Stimulated activated CD8-positive, alpha-beta memory T cell treated with anti-CD3 and anti-CD28 coated beads, Interleukin-4, amount 100 ng/mL, for 48 hours (primary cell): ENCODE measurements around the gene DSTYK.
"Not testable (repeated sequence)": the region's sequence is repeated elsewhere in the genome, so short reads cannot be mapped to it uniquely, and the experiment has no call there.

Source experiments
- DNase-seq: peaks from one replicate; pipeline ENCODE4 v3.0.0-alpha.2; 2020

The DSTYK gene

GRCh38 chr1:205240118-205240517 is 28.6 kb upstream of the DSTYK start:
- DNase-seq: peak; percentile 24

- DNase-seq: no peak
These were observed 27.6 kb upstream of the DSTYK start for GRCh38 chr1:205239078-205239477.

GRCh38 chr1:205237526-205238484 is 26.3 kb upstream of the DSTYK start:
- DNase-seq: peak; percentile 72

- no peak for DNase-seq
These were observed 25.5 kb upstream of the DSTYK start for GRCh38 chr1:205236951-205237475.

GRCh38 chr1:205236526-205236925 is 25.0 kb upstream of the DSTYK start:
- DNase-seq: no peak

- DNase-seq: no peak
These were observed 24.4 kb upstream of the DSTYK start for GRCh38 chr1:205235951-205236350.

GRCh38 chr1:205233986-205234385 is 22.5 kb upstream of the DSTYK start:
- DNase-seq: not testable (repeated sequence)

- no peak for DNase-seq
These were observed 21.5 kb upstream of the DSTYK start for GRCh38 chr1:205232945-205233397.

GRCh38 chr1:205232127-205232820 is 20.8 kb upstream of the DSTYK start:
- no peak for DNase-seq

GRCh38 chr1:205230982-205231381 is 19.5 kb upstream of the DSTYK start:
- DNase-seq: no peak

GRCh38 chr1:205229916-205230700 is 18.6 kb upstream of the DSTYK start:
- DNase-seq: no peak

GRCh38 chr1:205229399-205229871 is 17.9 kb upstream of the DSTYK start:
- peak; percentile 72 for DNase-seq

GRCh38 chr1:205228093-205228521 is 16.6 kb upstream of the DSTYK start:
- DNase-seq: no peak

- peak; percentile 90 for DNase-seq
These were observed 16.1 kb upstream of the DSTYK start, which contains the start of gene TMCC2 for GRCh38 chr1:205227584-205228013. Gene TMCC2, plus strand, starts transcription at chr1:205227946. Its CDS starts 619 bp downstream, at chr1:205228565.

GRCh38 chr1:205226868-205227583 is 15.5 kb upstream of the DSTYK start:
- no peak for DNase-seq

GRCh38 chr1:205225901-205226765 is 14.6 kb upstream of the DSTYK start:
- no peak for DNase-seq

GRCh38 chr1:205224736-205225135 is 13.2 kb upstream of the DSTYK start:
- DNase-seq: no peak

- no peak for DNase-seq
These were observed 8.9 kb upstream of the DSTYK start for GRCh38 chr1:205220421-205220820.

- DNase-seq: no peak
These were observed 5.9 kb upstream of the DSTYK start for GRCh38 chr1:205217418-205217817.

GRCh38 chr1:205216588-205216987 is 5.1 kb upstream of the DSTYK start:
- DNase-seq: no peak

GRCh38 chr1:205214756-205215155 is 3.3 kb upstream of the DSTYK start:
- no peak for DNase-seq
